ENCODE results near the gene JAKMIP3. TPM values are rescaled to one million over a fixed set of nuclear protein-coding genes. Genes with fewer than 3 reads are reported as not detected.

The JAKMIP3 gene
- total RNA-seq, 1 experiment from 2014 or later = 1.0 TPM

DNA sequence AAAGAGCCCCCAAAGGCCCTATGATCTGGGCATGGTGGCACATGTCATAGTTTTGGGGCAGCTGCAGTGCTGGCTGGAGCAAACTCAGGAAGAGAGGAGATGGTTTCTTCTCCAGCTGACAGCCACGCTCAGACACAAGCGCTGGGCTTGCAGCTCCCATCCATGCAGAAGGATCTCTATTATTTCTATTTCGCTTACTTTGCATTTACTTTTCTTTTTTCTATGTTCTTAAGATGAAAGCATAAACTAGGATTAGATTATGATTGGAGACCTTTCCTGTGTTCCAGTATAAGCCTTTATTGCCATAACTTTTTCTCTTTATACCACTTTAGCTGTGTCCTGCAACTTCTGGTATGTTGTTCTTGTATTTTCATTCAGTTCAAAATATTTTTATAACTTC, 5.0 kb downstream of the JAKMIP3 start:
- H3F3A ChIP-seq (ENCODE audit: low read length, unreplicated experiment) = no peaks in the 10 kb centered on the region
- no peak overlapping the region for H3K4me3 ChIP-seq (ENCODE audit: low read length)
- no peaks in the 10 kb centered on the region for H4K20me1 ChIP-seq (ENCODE audit: low read length)
- TF ChIP-seq, protein P1, sequence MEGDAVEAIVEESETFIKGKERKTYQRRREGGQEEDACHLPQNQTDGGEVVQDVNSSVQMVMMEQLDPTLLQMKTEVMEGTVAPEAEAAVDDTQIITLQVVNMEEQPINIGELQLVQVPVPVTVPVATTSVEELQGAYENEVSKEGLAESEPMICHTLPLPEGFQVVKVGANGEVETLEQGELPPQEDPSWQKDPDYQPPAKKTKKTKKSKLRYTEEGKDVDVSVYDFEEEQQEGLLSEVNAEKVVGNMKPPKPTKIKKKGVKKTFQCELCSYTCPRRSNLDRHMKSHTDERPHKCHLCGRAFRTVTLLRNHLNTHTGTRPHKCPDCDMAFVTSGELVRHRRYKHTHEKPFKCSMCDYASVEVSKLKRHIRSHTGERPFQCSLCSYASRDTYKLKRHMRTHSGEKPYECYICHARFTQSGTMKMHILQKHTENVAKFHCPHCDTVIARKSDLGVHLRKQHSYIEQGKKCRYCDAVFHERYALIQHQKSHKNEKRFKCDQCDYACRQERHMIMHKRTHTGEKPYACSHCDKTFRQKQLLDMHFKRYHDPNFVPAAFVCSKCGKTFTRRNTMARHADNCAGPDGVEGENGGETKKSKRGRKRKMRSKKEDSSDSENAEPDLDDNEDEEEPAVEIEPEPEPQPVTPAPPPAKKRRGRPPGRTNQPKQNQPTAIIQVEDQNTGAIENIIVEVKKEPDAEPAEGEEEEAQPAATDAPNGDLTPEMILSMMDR (conservative IDR thresholded peaks at IDR 0.05; ENCODE audit: low read depth, low read length) = no peak
- TF ChIP-seq EZH2phosphoT487 (IDR thresholded peaks at IDR 0.05; ENCODE audit: borderline replicate concordance, low read length) (no peak), EZH2 (IDR thresholded peaks at IDR 0.05; ENCODE audit: low read length, unreplicated experiment) (no peak)
- intact Hi-C loops (cut with micrococcal nuclease) = no loop called here
- CTCF ChIA-PET = no interaction called here
- no peaks in the 10 kb centered on the region for H3K9me3 ChIP-seq (ENCODE audit: low read length)
- peaks cover 17% of the 10 kb centered on the region for H3K79me2 ChIP-seq (ENCODE audit: low read length)
- no peak overlapping the region for H3K27ac ChIP-seq (ENCODE audit: low read length)
- ATAC-seq (no peak), DNase-seq (no peak)
- no peaks in the 10 kb centered on the region for H3K9me2 ChIP-seq (replicated peaks; ENCODE audit: low read length)
- H3K4me2 ChIP-seq (ENCODE audit: low read length) = no peak overlapping the region
- H3K9ac ChIP-seq (ENCODE audit: low read length) = no peak overlapping the region
- POLR2A ChIA-PET (ENCODE audit: unreplicated experiment) = no interaction called here
- H3K4me1 ChIP-seq (ENCODE audit: insufficient read depth, low read length) = peaks cover 8% of the 10 kb centered on the region; the same call in 1 of the 2 replicates
- H2AFZ ChIP-seq (ENCODE audit: low read length) = no peak overlapping the region
- no peaks in the 10 kb centered on the region for H3K27me3 ChIP-seq (ENCODE audit: low read length)
- no peaks in the 10 kb centered on the region for H3K36me3 ChIP-seq (ENCODE audit: low read depth, low read length)
- no TSS peak for BruUV-seq (replicated peaks)

DNA sequence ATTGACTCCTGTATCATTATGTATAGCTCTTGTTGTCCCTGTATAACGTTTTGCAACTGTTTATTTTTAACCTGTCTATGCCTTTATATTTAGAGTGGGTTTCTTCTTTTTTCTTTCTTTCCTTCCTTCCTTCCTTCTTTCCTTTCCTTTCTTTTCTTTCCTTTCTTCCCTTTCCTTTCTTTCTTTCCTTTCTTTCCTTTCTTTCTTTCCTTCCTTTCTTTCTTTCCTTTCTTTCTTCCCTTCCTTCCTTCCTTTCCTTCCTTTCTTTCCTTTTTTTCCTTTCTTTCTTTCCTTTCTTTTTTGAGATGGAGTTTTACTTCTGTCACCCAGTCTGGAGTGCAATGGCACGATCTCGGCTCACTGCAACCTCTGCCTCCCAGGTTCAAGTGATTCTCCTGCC, 5.9 kb downstream of the JAKMIP3 start:
- no TSS peak for BruUV-seq (replicated peaks)
- CTCF ChIA-PET = no interaction called here
- no peaks in the 10 kb centered on the region for H3K9me2 ChIP-seq (replicated peaks; ENCODE audit: low read length)
- no peaks in the 10 kb centered on the region for H4K20me1 ChIP-seq (ENCODE audit: low read length)
- ATAC-seq = no peak
- H3K79me2 ChIP-seq (ENCODE audit: low read length) = peaks cover 16% of the 10 kb centered on the region
- intact Hi-C loops (cut with micrococcal nuclease) = no loop called here
- peaks cover 7% of the 10 kb centered on the region; the same call in 1 of the 2 replicates for H3K4me1 ChIP-seq (ENCODE audit: insufficient read depth, low read length)
- no peak for DNase-seq
- H3K9me3 ChIP-seq (ENCODE audit: low read length) = no peaks in the 10 kb centered on the region
- H3K27ac ChIP-seq (ENCODE audit: low read length) = no peak overlapping the region
- POLR2A ChIA-PET (ENCODE audit: unreplicated experiment) = no interaction called here
- H2AFZ ChIP-seq (ENCODE audit: low read length) = no peak overlapping the region
- H3K4me2 ChIP-seq (ENCODE audit: low read length) = no peak overlapping the region
- H3K36me3 ChIP-seq (ENCODE audit: low read depth, low read length) = no peaks in the 10 kb centered on the region
- H3K27me3 ChIP-seq (ENCODE audit: low read length) = no peaks in the 10 kb centered on the region
- no peaks in the 10 kb centered on the region for H3F3A ChIP-seq (ENCODE audit: low read length, unreplicated experiment)
- H3K4me3 ChIP-seq (ENCODE audit: low read length) = no peak overlapping the region
- no peak overlapping the region for H3K9ac ChIP-seq (ENCODE audit: low read length)
- TF ChIP-seq EZH2phosphoT487 (IDR thresholded peaks at IDR 0.05; ENCODE audit: borderline replicate concordance, low read length) = no peak
- no peak for TF ChIP-seq EZH2 (IDR thresholded peaks at IDR 0.05; ENCODE audit: low read length, unreplicated experiment)
- TF ChIP-seq, protein P1 (conservative IDR thresholded peaks at IDR 0.05; ENCODE audit: low read depth, low read length) = no peak

DNA sequence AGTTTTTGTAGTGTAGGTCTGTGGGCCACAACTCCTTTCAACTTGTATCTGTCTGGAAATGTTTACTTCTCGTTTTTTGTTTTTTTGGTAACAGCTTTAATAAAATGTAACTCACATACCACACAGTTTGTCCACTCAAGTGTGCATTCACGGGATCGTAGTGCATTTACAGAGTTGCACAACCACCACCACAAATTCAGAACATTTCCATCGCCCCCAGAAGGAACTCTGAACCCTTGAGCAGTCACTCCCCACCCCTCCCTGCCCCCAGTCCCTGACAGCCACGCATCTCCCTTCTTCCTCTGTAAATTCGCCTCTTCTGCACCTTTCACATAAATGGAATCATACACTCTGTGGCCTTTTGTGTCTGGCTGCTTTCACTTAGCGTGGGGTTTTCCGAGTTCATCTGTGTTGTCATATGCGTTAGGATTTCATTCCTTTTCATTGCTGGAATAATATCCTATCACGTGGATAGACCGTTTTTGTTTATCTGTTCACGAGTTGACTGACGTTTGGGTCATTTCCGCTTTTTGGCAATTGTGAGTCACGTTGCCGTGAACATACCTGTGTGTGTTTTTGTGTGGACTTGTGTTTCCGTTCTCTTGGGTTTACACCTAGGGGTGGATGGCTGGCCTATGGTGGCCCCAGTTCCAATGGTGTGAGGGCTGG, 10.3 kb downstream of the JAKMIP3 start:
- no peak for TF ChIP-seq EZH2 (IDR thresholded peaks at IDR 0.05; ENCODE audit: low read length, unreplicated experiment)
- TF ChIP-seq, protein P1 (conservative IDR thresholded peaks at IDR 0.05; ENCODE audit: low read depth, low read length) = no peak
- ATAC-seq (no peak), DNase-seq (no peak)
- H3K9ac ChIP-seq (ENCODE audit: low read length) = no peak overlapping the region
- H3K27me3 ChIP-seq (ENCODE audit: low read length) = no peaks in the 10 kb centered on the region
- H3K4me1 ChIP-seq (ENCODE audit: insufficient read depth, low read length) = no peaks in the 10 kb centered on the region
- intact Hi-C loops (cut with micrococcal nuclease) = no loop called here
- H3F3A ChIP-seq (ENCODE audit: low read length, unreplicated experiment) = no peaks in the 10 kb centered on the region
- no peaks in the 10 kb centered on the region for H3K36me3 ChIP-seq (ENCODE audit: low read depth, low read length)
- no peak overlapping the region for H3K4me2 ChIP-seq (ENCODE audit: low read length)
- H4K20me1 ChIP-seq (ENCODE audit: low read length) = no peaks in the 10 kb centered on the region
- no peak overlapping the region for H3K4me3 ChIP-seq (ENCODE audit: low read length)
- CTCF ChIA-PET = no interaction called here
- no peaks in the 10 kb centered on the region for H3K79me2 ChIP-seq (ENCODE audit: low read length)
- no peaks in the 10 kb centered on the region for H3K9me3 ChIP-seq (ENCODE audit: low read length)
- H3K27ac ChIP-seq (ENCODE audit: low read length) = no peak overlapping the region
- POLR2A ChIA-PET (ENCODE audit: unreplicated experiment) = no interaction called here
- no peak overlapping the region for H2AFZ ChIP-seq (ENCODE audit: low read length)
- H3K9me2 ChIP-seq (replicated peaks; ENCODE audit: low read length) = no peaks in the 10 kb centered on the region
- BruUV-seq (replicated peaks) = no TSS peak

All from PC-3 (cell line).